Measurements from ENCODE around the gene AFAP1. TPM values are rescaled to one million over a fixed set of nuclear protein-coding genes. Genes with fewer than 3 reads are reported as not detected.

The AFAP1 gene
- total RNA-seq, 1 donor from 2014 or later: 0.24 TPM

DNA sequence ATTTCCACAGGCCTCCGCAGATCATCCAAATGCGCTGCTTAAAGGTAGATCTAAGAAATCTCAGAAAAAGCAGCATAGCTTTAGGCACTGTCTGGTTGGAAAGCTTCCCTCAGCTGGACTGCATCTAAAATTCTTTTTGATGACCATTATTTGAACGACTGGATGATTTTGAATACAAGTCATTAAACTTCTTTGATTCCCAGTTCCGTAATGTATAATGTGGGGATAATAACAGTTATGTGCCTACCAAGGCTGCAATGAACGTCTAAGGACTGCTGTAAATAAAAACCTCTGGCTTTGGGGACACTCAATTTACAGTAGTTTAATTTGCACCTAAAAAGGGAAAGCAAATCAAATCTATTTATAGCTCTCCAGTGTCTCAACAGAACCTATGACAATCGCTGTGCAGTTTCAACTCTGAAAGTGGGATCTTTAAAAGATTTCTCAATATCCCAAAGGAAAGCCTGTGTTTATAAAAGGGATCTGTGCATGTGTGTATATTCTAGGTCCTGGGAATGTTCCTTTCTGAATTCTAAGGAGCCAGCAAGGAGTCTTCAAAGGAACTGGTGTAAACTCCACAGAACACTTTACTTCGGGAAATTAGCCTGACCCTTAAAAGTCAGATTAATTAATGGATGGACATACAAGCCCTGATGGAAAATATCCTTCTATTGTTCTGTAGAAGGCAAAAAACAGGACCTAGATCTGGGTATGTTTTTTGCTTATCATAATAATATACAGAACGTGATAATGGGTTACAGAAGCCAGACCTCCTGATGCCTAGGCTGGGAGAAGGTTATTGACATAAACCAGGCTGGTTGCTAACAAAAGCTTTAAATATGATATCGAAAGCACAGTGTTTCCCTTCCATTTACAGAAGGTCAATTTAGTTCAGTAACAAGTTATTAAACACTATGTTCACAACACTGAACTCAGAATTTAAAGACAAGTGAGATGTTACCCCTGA, 53.4 kb downstream of the AFAP1 start:
- DNase-seq (no peak), ATAC-seq (ENCODE audit: low read depth) (no peak)
- TF ChIP-seq, protein P1, sequence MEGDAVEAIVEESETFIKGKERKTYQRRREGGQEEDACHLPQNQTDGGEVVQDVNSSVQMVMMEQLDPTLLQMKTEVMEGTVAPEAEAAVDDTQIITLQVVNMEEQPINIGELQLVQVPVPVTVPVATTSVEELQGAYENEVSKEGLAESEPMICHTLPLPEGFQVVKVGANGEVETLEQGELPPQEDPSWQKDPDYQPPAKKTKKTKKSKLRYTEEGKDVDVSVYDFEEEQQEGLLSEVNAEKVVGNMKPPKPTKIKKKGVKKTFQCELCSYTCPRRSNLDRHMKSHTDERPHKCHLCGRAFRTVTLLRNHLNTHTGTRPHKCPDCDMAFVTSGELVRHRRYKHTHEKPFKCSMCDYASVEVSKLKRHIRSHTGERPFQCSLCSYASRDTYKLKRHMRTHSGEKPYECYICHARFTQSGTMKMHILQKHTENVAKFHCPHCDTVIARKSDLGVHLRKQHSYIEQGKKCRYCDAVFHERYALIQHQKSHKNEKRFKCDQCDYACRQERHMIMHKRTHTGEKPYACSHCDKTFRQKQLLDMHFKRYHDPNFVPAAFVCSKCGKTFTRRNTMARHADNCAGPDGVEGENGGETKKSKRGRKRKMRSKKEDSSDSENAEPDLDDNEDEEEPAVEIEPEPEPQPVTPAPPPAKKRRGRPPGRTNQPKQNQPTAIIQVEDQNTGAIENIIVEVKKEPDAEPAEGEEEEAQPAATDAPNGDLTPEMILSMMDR (IDR thresholded peaks at IDR 0.05): no peak
- no peak overlapping the region for H3K27ac Mint-ChIP-seq
- intact Hi-C loops (cut with micrococcal nuclease): no loop called here
- H3K9me3 Mint-ChIP-seq: peaks cover 5% of the 10 kb centered on the region
- CTCF ChIA-PET: no interaction called here
- no peaks in the 10 kb centered on the region for H3K4me1 Mint-ChIP-seq
- POLR2A ChIA-PET: no interaction called here
- H3K27me3 Mint-ChIP-seq: peaks cover 5% of the 10 kb centered on the region
- no peaks in the 10 kb centered on the region for H3K36me3 Mint-ChIP-seq (ENCODE audit: low read depth)
- no peak overlapping the region for H3K4me3 Mint-ChIP-seq

DNA sequence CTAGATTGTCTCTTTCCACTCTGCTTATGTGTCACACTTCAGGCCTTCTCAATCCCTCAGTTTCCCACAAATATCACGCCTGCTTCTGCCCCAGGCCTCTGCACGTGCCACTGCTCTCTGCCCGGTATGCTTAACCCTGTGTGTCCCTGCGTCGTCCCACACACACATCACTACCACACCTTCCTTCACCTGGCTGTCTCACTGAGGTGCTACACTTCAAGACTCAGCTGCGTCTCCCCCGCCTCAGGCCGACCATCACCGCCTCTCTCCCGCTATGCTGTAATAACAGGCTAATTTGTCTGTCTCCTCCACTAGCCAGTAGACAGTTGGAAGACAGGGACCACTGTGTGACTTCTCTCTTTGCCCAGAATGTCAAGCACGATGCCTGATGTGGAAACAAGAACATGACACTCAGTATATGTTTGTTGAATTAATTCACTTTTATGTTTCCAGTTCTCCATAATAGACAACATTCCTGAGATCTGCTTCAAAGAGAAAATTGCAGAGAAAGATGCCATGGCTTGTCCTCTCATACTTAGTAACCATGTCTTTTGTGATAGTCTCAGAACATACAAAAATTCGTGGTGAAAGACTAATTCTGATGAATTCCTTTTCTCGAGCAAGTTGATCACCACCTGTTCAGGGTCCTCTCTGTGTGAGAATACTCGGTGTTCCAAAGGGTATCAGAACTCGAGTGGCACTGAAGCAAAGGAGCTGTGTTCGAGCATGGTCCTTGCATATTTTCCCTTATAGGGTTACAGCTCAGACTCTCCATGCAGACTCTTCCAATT, 54.2 kb downstream of the AFAP1 start:
- no peak overlapping the region for H3K4me3 Mint-ChIP-seq
- ChIA-PET CTCF (no interaction called here), POLR2A (no interaction called here)
- H3K9me3 Mint-ChIP-seq: peaks cover 5% of the 10 kb centered on the region
- no peak overlapping the region for H3K27ac Mint-ChIP-seq
- ATAC-seq (ENCODE audit: low read depth) (no peak), DNase-seq (no peak)
- H3K36me3 Mint-ChIP-seq (ENCODE audit: low read depth): no peaks in the 10 kb centered on the region
- peaks cover 5% of the 10 kb centered on the region for H3K27me3 Mint-ChIP-seq
- intact Hi-C loops (cut with micrococcal nuclease): no loop called here
- H3K4me1 Mint-ChIP-seq: no peaks in the 10 kb centered on the region
- TF ChIP-seq, protein P1 (IDR thresholded peaks at IDR 0.05): no peak

DNA sequence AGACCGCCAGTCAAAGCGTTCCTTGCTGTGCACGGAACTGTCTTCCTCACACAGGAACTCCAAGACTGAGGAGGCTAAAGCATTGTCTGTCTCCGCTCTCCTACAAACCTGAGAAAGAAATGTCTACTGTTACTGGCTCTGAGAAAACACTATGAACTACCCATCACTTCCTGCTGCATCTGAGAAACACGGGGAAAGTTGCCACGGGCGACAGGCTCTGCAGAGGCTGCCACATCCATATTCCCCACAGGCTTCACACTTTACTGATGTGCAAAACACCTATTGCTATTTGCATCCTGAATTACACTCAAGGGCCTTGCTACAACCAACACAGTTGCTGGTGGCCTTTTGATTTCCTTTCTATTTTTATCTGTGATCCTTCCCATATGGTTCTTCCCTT, 59.0 kb downstream of the AFAP1 start:
- POLR2A ChIA-PET: no interaction called here
- peaks cover 9% of the 10 kb centered on the region for H3K27me3 Mint-ChIP-seq
- H3K4me1 Mint-ChIP-seq: no peaks in the 10 kb centered on the region
- TF ChIP-seq, protein P1 (IDR thresholded peaks at IDR 0.05): no peak
- no peak overlapping the region for H3K4me3 Mint-ChIP-seq
- ATAC-seq (ENCODE audit: low read depth) (no peak), DNase-seq (no peak)
- no peaks in the 10 kb centered on the region for H3K9me3 Mint-ChIP-seq
- CTCF ChIA-PET: no interaction called here
- no peak overlapping the region for H3K27ac Mint-ChIP-seq
- intact Hi-C loops (cut with micrococcal nuclease): no loop called here
- no peaks in the 10 kb centered on the region for H3K36me3 Mint-ChIP-seq (ENCODE audit: low read depth)

DNA sequence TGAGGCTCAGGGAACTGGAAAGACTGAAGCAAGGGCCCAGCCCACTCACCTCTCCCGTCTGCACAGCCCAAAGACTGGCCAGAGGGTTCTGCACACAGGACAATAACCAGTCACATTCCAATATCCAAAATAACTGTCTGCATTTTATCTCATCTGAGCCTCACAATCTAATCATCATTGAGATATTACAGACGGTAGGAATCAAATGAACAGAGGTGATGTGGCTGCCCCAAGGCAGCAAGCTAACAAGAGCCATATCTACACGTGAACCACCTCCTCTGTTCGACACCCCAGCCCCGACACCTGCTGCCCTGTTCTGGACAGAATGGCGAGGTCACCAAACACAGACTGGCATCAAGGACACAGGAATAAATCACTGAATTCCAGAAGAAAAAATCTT, 60.5 kb downstream of the AFAP1 start:
- Mint-ChIP-seq H3K9me3 (no peaks in the 10 kb centered on the region), H3K36me3 (ENCODE audit: low read depth) (no peaks in the 10 kb centered on the region), H3K4me1 (no peaks in the 10 kb centered on the region), H3K4me3 (no peak overlapping the region), H3K27ac (no peak overlapping the region), H3K27me3 (peaks cover 11% of the 10 kb centered on the region)
- POLR2A ChIA-PET: no interaction called here
- CTCF ChIA-PET: no interaction called here
- intact Hi-C loops (cut with micrococcal nuclease): no loop called here
- ATAC-seq (ENCODE audit: low read depth): no peak
- no peak for DNase-seq
- TF ChIP-seq, protein P1 (IDR thresholded peaks at IDR 0.05): no peak

DNA sequence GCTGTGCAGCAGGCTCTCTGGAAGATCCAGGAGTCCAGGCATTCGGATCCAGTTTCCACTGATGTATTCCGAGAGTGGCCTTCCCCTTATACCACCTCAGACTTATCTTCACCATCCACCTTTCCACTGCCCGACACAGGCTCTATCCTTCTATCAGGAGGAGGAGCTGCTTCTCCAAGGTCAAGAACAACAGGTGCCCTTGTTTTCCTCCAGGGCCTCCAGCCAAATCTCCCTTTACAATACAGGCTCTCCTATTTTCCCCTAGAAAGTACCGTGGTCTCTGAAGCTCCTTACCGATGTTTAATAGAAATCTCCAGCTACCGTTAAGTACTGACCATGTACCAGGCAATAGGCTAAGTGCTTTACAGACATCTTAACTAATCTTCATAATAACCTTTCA, 61.3 kb downstream of the AFAP1 start:
- no peak overlapping the region for H3K27ac Mint-ChIP-seq
- intact Hi-C loops (cut with micrococcal nuclease): no loop called here
- ATAC-seq (ENCODE audit: low read depth) (no peak), DNase-seq (no peak)
- ChIA-PET CTCF (no interaction called here), POLR2A (no interaction called here)
- H3K4me1 Mint-ChIP-seq: no peaks in the 10 kb centered on the region
- TF ChIP-seq, protein P1 (IDR thresholded peaks at IDR 0.05): no peak
- no peaks in the 10 kb centered on the region for H3K36me3 Mint-ChIP-seq (ENCODE audit: low read depth)
- H3K9me3 Mint-ChIP-seq: no peaks in the 10 kb centered on the region
- H3K4me3 Mint-ChIP-seq: no peak overlapping the region
- H3K27me3 Mint-ChIP-seq: peaks cover 16% of the 10 kb centered on the region
